PFSK-1 (cell line): ENCODE measurements around the gene DIPK1B.

Experiments used
- FOXP2 ChIP-seq: optimal IDR thresholded peaks from 2 replicates; pipeline ENCODE3; 2011; ENCODE audit warnings: borderline replicate concordance, control low read depth, inconsistent platforms; ENCODE audit not compliant: insufficient read depth; ENCODE audit errors: extremely low read length, extremely low read depth
- POLR2AphosphoS5 ChIP-seq: IDR thresholded peaks from 2 replicates; pipeline ENCODE4 v1.6.1; 2012; ENCODE audit warnings: low read depth, mild to moderate bottlenecking, control low read depth, low read length, moderate library complexity
- SIN3A ChIP-seq: IDR thresholded peaks from 2 replicates; pipeline ENCODE4 v1.6.1; 2012; ENCODE audit warnings: mild to moderate bottlenecking, low read length, moderate library complexity, borderline replicate concordance; ENCODE audit not compliant: insufficient read depth
- TAF1 ChIP-seq: IDR thresholded peaks from 2 replicates; pipeline ENCODE4 v1.6.1; 2012; ENCODE audit warnings: low read length, control low read depth, borderline replicate concordance; ENCODE audit not compliant: insufficient read depth
- TF ChIP-seq, protein P1 (sequence below), 2 experiments: IDR thresholded peaks; 2 replicates each; pipeline versions ENCODE4 v1.6.1 to v1.8.0; 2011 to 2012; ENCODE audit warnings: low read depth in 2 of 2, low read length in 2 of 2, control low read depth in 1 of 2, inconsistent platforms in 1 of 2, mild to moderate bottlenecking in 1 of 2, moderate library complexity in 1 of 2; ENCODE audit not compliant: insufficient read depth in 1 of 2

The DIPK1B gene

DNA sequence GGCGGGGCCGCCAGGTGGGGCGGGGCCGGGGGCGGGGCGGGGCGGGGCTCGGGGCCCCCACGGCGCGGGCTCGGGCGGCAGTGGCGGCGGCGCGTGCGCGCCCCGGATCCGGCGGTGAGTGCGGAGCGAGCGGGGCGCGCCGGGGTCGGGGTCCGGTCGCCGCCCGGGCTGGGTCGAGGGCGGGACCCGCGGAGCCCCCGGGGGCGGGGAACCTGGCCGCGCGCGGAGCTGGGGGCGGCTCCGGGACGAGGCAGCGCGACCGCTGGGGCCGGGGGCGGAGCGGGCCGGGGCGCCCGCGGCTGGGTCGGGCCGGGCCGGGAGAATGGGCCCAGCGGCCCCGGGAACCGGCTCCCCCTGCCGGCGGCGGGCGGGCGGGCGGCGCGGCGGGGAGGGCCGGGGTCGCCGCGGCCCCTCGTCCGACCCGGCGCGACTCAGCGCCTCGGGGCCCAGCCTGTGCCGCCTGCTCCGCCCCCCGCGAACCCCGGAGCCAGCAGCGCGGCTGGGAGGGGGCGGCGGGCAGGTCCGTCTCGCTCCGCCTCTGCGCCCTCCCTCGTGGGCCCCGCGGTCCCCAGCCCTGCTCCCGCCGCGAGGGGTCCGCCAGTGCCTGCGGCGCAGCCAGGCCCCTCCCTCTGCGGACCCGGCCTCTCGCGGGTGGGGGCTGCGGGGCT, 46.5 kb upstream of the DIPK1B start:
- no peak for TF ChIP-seq FOXP2
- TF ChIP-seq, protein P1, sequence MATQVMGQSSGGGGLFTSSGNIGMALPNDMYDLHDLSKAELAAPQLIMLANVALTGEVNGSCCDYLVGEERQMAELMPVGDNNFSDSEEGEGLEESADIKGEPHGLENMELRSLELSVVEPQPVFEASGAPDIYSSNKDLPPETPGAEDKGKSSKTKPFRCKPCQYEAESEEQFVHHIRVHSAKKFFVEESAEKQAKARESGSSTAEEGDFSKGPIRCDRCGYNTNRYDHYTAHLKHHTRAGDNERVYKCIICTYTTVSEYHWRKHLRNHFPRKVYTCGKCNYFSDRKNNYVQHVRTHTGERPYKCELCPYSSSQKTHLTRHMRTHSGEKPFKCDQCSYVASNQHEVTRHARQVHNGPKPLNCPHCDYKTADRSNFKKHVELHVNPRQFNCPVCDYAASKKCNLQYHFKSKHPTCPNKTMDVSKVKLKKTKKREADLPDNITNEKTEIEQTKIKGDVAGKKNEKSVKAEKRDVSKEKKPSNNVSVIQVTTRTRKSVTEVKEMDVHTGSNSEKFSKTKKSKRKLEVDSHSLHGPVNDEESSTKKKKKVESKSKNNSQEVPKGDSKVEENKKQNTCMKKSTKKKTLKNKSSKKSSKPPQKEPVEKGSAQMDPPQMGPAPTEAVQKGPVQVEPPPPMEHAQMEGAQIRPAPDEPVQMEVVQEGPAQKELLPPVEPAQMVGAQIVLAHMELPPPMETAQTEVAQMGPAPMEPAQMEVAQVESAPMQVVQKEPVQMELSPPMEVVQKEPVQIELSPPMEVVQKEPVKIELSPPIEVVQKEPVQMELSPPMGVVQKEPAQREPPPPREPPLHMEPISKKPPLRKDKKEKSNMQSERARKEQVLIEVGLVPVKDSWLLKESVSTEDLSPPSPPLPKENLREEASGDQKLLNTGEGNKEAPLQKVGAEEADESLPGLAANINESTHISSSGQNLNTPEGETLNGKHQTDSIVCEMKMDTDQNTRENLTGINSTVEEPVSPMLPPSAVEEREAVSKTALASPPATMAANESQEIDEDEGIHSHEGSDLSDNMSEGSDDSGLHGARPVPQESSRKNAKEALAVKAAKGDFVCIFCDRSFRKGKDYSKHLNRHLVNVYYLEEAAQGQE (IDR thresholded peaks at IDR 0.05; ENCODE audit: insufficient read depth in 1 of 2, low read depth in 2 of 2, low read length in 2 of 2) = no peak
- no peak for TF ChIP-seq SIN3A
- no peak for TF ChIP-seq TAF1

DNA sequence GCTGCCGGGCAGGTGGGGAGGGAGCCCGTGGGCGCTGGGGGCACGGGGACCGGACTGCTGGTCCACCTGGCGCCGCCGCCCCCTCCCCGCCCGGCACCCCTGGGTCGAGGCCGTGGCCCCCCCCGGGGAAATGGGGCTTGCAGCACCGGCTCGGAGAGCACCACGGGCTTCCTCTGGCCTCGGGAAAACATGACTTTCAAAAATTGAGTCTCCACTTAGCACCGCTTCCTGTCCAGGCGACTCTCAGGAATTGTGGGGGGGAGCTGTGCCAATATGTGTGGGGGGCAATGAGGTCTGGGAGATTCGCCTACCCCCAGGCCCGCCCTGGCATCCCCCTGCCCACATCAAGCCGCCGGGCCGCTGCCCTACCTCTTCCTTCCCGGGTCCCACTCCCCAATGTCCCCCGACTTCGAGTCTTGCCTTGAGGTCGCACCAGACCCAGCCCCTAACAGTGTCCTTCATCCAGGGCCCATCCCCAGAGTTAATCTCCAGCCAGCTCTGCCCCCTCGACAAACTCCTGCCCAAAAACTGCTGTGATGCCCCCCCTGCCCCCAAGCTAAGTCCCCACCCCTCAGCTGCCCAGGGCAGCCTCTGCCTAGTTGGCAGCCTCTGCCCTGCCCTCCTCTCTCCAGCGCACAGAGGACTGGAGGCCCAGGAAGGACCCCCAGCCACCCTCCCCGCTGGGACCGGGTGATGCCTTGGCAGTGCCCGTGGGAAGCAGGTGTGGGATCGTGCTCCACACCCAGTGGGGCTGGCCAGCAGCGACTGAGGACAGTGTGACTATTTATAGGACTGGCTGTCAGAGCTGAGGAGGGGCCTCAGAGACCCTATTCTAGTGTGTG, 45.8 kb upstream of the DIPK1B start:
- no peak for TF ChIP-seq FOXP2
- TF ChIP-seq, protein P1 (IDR thresholded peaks at IDR 0.05; ENCODE audit: insufficient read depth in 1 of 2, low read depth in 2 of 2, low read length in 2 of 2) = no peak
- TF ChIP-seq POLR2AphosphoS5 = no peak
- TF ChIP-seq SIN3A = no peak
- no peak for TF ChIP-seq TAF1

DNA sequence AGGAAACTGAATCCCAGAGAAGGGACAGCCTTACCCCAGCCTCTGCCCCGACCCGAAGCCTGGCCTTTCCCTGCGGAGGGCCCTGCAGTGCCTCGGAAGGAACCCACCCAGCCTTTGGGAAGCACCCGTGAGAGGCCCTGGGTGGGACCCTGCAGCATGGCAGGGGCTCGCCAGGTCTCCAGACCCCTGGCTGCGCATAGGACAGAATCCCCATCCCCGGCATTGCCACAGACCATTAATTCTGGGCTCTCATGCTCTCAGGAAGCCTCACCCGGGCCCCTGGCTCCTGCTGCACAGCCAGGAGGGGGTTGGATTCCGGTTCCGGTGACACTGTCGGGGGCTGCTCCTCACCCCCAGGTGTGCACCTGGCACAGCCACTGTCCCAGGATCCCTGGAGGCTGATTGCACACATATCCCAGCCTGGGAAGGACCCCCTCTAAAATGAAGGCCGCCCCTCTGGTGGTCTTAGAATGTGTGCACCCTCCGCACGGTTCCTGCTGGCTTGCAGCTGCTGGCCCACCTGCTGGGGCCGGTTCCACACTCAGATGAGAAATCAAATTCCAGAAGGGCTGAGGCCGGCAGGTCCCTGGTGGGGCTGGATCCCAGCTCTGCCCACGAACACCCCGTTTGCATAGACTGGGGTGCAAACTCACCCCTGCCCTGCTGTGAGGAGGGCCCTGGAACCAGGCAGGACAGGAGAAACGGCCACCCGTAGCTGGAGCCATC, 45.0 kb upstream of the DIPK1B start:
- TF ChIP-seq TAF1 = no peak
- TF ChIP-seq, protein P1 (IDR thresholded peaks at IDR 0.05; ENCODE audit: insufficient read depth in 1 of 2, low read depth in 2 of 2, low read length in 2 of 2) = no peak
- no peak for TF ChIP-seq FOXP2
- no peak for TF ChIP-seq POLR2AphosphoS5
- TF ChIP-seq SIN3A = no peak

DNA sequence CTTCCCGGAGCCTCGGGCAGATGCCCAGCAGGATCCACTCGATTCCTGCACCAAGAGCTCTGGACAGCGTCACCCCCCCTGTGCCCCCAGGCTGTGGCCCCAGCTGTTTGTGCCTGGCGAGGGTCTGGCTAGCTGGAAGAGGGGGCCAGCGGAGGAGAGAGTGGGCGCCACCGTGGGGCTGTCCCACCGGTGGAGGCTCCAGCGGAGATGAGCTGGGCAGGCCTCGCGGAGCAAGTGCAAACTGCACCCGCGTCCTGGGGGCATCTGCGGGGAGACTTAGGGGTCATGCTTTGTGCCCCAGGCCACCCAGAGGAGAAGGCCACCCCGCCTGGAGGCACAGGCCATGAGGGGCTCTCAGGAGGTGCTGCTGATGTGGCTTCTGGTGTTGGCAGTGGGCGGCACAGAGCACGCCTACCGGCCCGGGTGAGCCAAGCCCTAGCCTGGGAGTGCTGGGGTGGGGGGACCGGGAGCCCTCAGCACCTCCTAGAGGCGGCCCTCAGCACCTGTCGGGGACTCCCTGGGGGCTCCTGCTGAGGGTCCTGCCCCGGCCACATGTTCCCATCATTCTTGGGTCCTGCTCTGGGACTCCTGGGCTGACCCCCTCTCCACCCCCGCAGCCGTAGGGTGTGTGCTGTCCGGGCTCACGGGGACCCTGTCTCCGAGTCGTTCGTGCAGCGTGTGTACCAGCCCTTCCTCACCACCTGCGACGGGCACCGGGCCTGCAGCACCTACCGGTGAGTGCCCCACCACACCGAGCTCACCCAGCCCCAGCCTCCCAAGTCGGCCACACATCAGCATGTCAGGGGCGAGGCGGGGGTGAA, 44.2 kb upstream of the DIPK1B start:
- TF ChIP-seq TAF1 (no peak), FOXP2 (no peak), POLR2AphosphoS5 (no peak), SIN3A (no peak)
- TF ChIP-seq, protein P1 (IDR thresholded peaks at IDR 0.05; ENCODE audit: insufficient read depth in 1 of 2, low read depth in 2 of 2, low read length in 2 of 2) = no peak
